ENCODE data around the gene STPG3.
"Not testable (repeated sequence)": the region's sequence is repeated elsewhere in the genome, so short reads cannot be mapped to it uniquely, and the experiment has no call there.

Gene STPG3

GRCh38 chr9:137233143-137233980 is 17.7 kb upstream of the STPG3 start:
- DNase-seq (ENCODE audit: low read depth in 2 of 2): no peak

GRCh38 chr9:137234055-137234697 is 16.9 kb upstream of the STPG3 start:
- no peak for DNase-seq (ENCODE audit: low read depth in 2 of 2)

GRCh38 chr9:137234758-137235423 is 16.2 kb upstream of the STPG3 start:
- DNase-seq (ENCODE audit: low read depth in 2 of 2): no peak

- DNase-seq (ENCODE audit: low read depth in 2 of 2): no peak
These were observed 15.5 kb upstream of the STPG3 start for GRCh38 chr9:137235424-137236237.

- DNase-seq (ENCODE audit: low read depth in 2 of 2): peak; percentile 92 to 94
These were observed 14.7 kb upstream of the STPG3 start for GRCh38 chr9:137236238-137236935.

- no peak for DNase-seq (ENCODE audit: low read depth in 2 of 2)
These were observed 14.1 kb upstream of the STPG3 start for GRCh38 chr9:137236936-137237421.

GRCh38 chr9:137237759-137238726 is 13.0 kb upstream of the STPG3 start:
- DNase-seq (ENCODE audit: low read depth in 2 of 2): no peak

- DNase-seq (ENCODE audit: low read depth in 2 of 2): not testable (repeated sequence)
These were observed 11.4 kb upstream of the STPG3 start for GRCh38 chr9:137239541-137240200.

- DNase-seq (ENCODE audit: low read depth in 2 of 2): peak; percentile 61 to 63
These were observed 10.7 kb upstream of the STPG3 start for GRCh38 chr9:137240318-137240840.

GRCh38 chr9:137240841-137241489 is 10.1 kb upstream of the STPG3 start, which contains the start of gene TUBB4B:
Gene TUBB4B, plus strand, starts transcription at chr9:137241287. Its CDS starts 74 bp downstream, at chr9:137241361.
- DNase-seq (ENCODE audit: low read depth in 2 of 2): peak; percentile 89 to 96

- peak; percentile 65 to 69 for DNase-seq (ENCODE audit: low read depth in 2 of 2)
These were observed 9.4 kb upstream of the STPG3 start for GRCh38 chr9:137241490-137242268.

- DNase-seq (ENCODE audit: low read depth in 2 of 2): no peak
These were observed 8.6 kb upstream of the STPG3 start for GRCh38 chr9:137242269-137243203.

- not testable (repeated sequence) for DNase-seq (ENCODE audit: low read depth in 2 of 2)
These were observed 7.8 kb upstream of the STPG3 start for GRCh38 chr9:137243266-137243625.

GRCh38 chr9:137243626-137244485 is 7.2 kb upstream of the STPG3 start:
- no peak for DNase-seq (ENCODE audit: low read depth in 2 of 2)

All from stimulated activated CD4-positive, alpha-beta T cell treated with anti-CD3 and anti-CD28 coated beads, Interleukin-1b, Interleukin-23, amount 100 ng/mL, for 4 hours (primary cell).